NT2/D1 (cell line): ENCODE data around the gene BIRC5.

Experiments
- DNase-seq: peaks from one replicate; pipeline ENCODE4 v3.0.0-alpha.2; 2011; ENCODE audit warnings: low read depth, low spot score
- H3K27me3 ChIP-seq: 2 replicates; pipeline ENCODE4 v1.6.0; 2011; ENCODE audit warnings: mild to moderate bottlenecking; ENCODE audit not compliant: insufficient read length, insufficient read depth
- H3K36me3 ChIP-seq: 2 replicates; pipeline ENCODE4 v1.6.1; 2011; ENCODE audit warnings: mild to moderate bottlenecking, low read length, mixed read lengths; ENCODE audit not compliant: insufficient read depth, insufficient read length
- H3K4me1 ChIP-seq: 2 replicates; pipeline ENCODE4 v1.5.1; 2011; ENCODE audit not compliant: insufficient read depth, insufficient read length
- H3K4me3 ChIP-seq: 2 replicates; pipeline ENCODE4 v1.5.1; 2011; ENCODE audit warnings: low read depth; ENCODE audit not compliant: insufficient read length
- H3K9ac ChIP-seq: 2 replicates; pipeline ENCODE4 v1.6.0; 2011; ENCODE audit warnings: low read depth; ENCODE audit not compliant: insufficient read length
- H3K9me3 ChIP-seq: 2 replicates; pipeline ENCODE4 v1.5.1; 2011; ENCODE audit warnings: mild to moderate bottlenecking, low read length; ENCODE audit not compliant: insufficient read depth
- SUZ12 ChIP-seq: IDR thresholded peaks from 2 replicates; pipeline ENCODE4 v1.6.1; 2011; ENCODE audit not compliant: insufficient read length, insufficient read depth; ENCODE audit errors: extremely low read depth
- YY1 ChIP-seq: IDR thresholded peaks from 2 replicates; pipeline ENCODE4 v1.6.1; 2011; ENCODE audit not compliant: insufficient read length, insufficient read depth
- ZNF274 ChIP-seq: IDR thresholded peaks from 2 replicates; pipeline ENCODE4 v1.6.1; 2011; ENCODE audit warnings: mild to moderate bottlenecking, low read depth, low read length

The BIRC5 gene

GRCh38 chr17:78257810-78258322, 43.8 kb downstream of the BIRC5 start:
- Histone ChIP-seq H3K36me3 (no peaks in the 10 kb centered on the region), H3K27me3 (no peaks in the 10 kb centered on the region), H3K9ac (peak overlapping the region; percentile 15), H3K4me3 (no peak overlapping the region), H3K9me3 (no peaks in the 10 kb centered on the region), H3K4me1 (peaks cover 32% of the 10 kb centered on the region)
- no peak for TF ChIP-seq SUZ12
- TF ChIP-seq ZNF274: no peak
- TF ChIP-seq YY1: no peak
- no peak for DNase-seq

GRCh38 chr17:78258323-78259191, 44.5 kb downstream of the BIRC5 start:
- H3K9ac ChIP-seq: peak overlapping the region; percentile 15
- H3K4me3 ChIP-seq: no peak overlapping the region
- DNase-seq: no peak
- no peak for TF ChIP-seq SUZ12
- TF ChIP-seq YY1: no peak
- no peak for TF ChIP-seq ZNF274
- no peaks in the 10 kb centered on the region for H3K36me3 ChIP-seq
- peaks cover 29% of the 10 kb centered on the region for H3K4me1 ChIP-seq
- H3K27me3 ChIP-seq: no peaks in the 10 kb centered on the region
- no peaks in the 10 kb centered on the region for H3K9me3 ChIP-seq

- Histone ChIP-seq H3K4me3 (no peak overlapping the region), H3K36me3 (no peaks in the 10 kb centered on the region), H3K4me1 (peaks cover 29% of the 10 kb centered on the region), H3K9ac (no peak overlapping the region), H3K9me3 (no peaks in the 10 kb centered on the region), H3K27me3 (no peaks in the 10 kb centered on the region)
- TF ChIP-seq SUZ12 (no peak), YY1 (no peak), ZNF274 (no peak)
- DNase-seq: no peak
Measured at GRCh38 chr17:78259192-78259554, 45.1 kb downstream of the BIRC5 start.

GRCh38 chr17:78263063-78263735, 49.1 kb downstream of the BIRC5 start:
- no peak for DNase-seq
- no peak overlapping the region for H3K4me3 ChIP-seq
- H3K9ac ChIP-seq: peak overlapping the region; percentile 27
- H3K27me3 ChIP-seq: peaks cover under 1% of the 10 kb centered on the region
- TF ChIP-seq SUZ12: no peak
- no peak for TF ChIP-seq ZNF274
- TF ChIP-seq YY1: no peak
- peaks cover 21% of the 10 kb centered on the region for H3K4me1 ChIP-seq
- no peaks in the 10 kb centered on the region for H3K9me3 ChIP-seq
- no peaks in the 10 kb centered on the region for H3K36me3 ChIP-seq

- Histone ChIP-seq H3K9ac (peak overlapping the region; percentile 8), H3K27me3 (peaks cover 6% of the 10 kb centered on the region)
Measured at GRCh38 chr17:78263736-78264340, 49.8 kb downstream of the BIRC5 start.

GRCh38 chr17:78264590-78264989, 50.5 kb downstream of the BIRC5 start:
- Histone ChIP-seq H3K4me3 (no peak overlapping the region), H3K9me3 (no peaks in the 10 kb centered on the region), H3K27me3 (peaks cover 13% of the 10 kb centered on the region), H3K4me1 (peaks cover 26% of the 10 kb centered on the region), H3K9ac (no peak overlapping the region), H3K36me3 (no peaks in the 10 kb centered on the region)
- TF ChIP-seq YY1 (no peak), ZNF274 (no peak), SUZ12 (no peak)
- no peak for DNase-seq

More at GRCh38 chr17:78263736-78264340, 49.8 kb downstream of the BIRC5 start:
- Histone ChIP-seq H3K4me1 (peaks cover 22% of the 10 kb centered on the region), H3K36me3 (no peaks in the 10 kb centered on the region), H3K4me3 (no peak overlapping the region), H3K9me3 (no peaks in the 10 kb centered on the region)
- DNase-seq: no peak
- TF ChIP-seq ZNF274 (no peak), SUZ12 (no peak), YY1 (no peak)
